GM12872 (cell line): ENCODE results near the gene NFKB2.

Source experiments
- CTCF ChIP-seq: IDR thresholded peaks from 3 replicates; pipeline ENCODE4 v1.5.1; 2011; ENCODE audit warnings: low read depth, mild to moderate bottlenecking, low read length, moderate library complexity; ENCODE audit not compliant: insufficient read depth

Gene NFKB2

GRCh38 chr10:102422545-102423129 is 27.1 kb downstream of the NFKB2 start:
- TF ChIP-seq CTCF: peak; percentile 60

GRCh38 chr10:102423372-102423968 is 28.0 kb downstream of the NFKB2 start:
- TF ChIP-seq CTCF: no peak

DNA sequence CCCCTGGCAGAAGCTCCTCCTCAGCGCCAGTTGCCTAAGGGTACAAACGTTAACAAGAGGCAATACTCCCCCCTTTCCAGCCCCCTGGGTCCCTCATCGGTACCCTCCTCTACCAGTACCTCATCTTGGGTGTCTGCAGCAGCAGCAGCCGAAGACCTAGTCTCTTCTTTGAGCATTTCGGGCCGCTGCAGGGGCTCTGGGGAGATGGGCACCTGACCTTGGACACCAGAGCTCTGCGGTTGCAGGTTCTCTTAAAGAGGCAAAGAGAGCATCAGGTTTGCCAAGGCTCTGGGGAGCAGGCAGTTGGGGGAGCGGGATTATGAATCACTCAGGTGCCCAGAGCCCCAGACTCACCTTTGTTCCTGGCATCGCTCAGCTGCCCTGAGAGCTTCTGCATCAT is 28.6 kb downstream of the NFKB2 start:
- TF ChIP-seq CTCF: no peak

DNA sequence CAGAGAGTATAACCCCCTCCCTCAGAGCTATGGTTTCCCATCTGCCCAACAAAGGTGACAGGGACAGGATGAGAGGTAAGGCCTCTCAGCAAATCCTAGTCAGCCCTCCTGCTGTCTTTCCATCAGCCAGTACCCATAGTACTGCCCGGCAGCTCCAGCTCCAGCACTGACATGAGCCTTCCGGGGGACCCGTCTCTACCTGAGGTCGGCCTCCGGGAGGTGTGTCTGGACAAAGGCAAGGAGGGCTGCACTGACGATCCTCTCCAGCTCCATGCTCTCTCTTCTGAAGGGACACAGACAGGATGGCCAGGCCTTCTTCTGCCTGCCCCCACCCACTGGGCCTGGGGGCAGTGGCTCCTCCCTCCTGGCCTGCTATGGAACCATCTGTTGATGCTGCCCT is 29.4 kb downstream of the NFKB2 start:
- no peak for TF ChIP-seq CTCF

DNA sequence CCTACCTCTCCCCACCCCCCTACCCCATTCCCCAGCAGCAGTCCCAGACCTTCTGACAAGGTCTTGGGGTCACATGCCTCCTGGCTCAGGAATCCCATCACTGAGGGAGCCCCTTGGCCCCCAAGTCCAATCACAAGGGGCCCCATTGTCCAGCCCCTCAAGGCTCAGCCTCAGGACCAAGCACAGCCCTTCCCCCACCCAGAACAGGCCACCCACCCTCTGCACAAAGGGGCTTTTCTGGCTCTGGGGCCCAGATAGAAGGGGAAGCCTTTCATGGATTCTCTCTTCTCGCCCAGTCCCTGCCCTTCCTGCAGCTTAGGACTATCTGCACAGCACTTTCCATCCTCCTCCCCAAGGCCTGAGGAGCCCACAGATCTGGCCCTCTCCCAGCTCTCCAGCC is 29.9 kb downstream of the NFKB2 start:
- TF ChIP-seq CTCF: no peak

- no peak for TF ChIP-seq CTCF
These were observed 31.3 kb downstream of the NFKB2 start for GRCh38 chr10:102426803-102427287.

DNA sequence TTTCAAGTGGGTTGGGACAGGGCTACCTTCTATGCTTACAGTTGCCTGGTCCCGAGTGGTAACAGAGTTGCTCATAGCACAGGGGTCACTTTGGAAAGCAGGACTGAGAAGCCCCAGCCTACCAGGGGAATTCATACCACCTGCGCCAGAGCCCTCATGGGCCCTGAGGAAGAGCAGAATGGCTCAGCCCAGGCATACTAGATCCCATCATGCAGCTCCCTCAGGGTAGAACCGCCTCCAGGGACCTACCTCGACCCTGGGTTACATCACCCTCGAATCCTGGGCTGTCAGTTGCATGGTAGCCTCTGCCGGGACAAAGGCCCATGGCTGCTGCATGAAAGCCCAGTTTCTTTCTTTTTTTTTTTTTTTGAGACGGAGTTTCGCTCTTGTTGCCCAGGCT is 34.0 kb downstream of the NFKB2 start:
- TF ChIP-seq CTCF: no peak
